Measurements from ENCODE around the gene JPH4. TPM values are rescaled to one million over a fixed set of nuclear protein-coding genes. Genes with fewer than 3 reads are reported as not detected.

JPH4 gene
- total and polyA plus RNA-seq, 8 donors, result 0.12 to 1.3 (median 0.41) TPM

DNA sequence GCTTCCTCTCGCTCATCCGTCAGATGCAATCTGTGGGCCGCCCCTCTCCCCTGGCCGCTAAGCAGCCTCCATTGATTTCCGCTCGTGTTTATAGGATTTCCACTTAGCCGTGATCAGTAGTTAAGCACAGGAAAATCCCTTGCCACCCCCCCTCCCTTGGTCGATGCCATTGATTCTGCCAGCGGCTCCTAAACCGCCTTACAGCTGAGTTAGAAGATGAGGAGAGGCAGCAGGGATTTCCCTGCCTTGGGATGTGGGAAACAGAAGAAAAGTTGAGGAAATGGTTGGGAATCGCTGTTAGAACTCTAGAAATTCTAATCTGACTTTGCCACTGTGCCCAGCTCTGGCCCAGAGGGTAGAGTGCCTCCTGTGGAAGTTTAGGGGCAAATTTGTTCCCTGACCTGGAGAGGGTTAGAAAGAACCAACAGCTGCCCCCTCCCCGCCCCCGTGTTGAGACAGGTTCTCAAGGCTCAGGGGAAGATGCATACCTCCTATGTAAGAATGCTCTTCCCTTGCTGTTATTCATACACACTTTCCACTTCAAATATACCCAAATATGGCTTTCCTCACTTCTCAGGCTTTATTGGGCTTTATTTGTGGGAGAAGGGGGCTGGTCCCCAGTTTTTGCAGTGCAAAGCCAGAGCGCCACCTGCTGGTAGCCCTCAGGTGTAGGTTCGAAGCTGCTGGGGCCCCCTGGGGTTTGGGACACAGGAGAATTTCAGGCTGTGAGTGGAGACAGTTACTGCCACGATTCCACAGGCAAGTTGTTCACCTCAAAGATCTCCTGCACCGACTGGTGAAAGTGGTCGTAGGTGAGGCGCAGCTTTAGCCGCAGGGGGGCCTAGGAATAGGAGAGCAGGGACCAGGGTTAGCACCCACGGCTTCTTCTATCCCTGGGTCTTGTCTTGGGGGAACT, 19.3 kb downstream of the JPH4 start:
- no peak for ATAC-seq
- TF ChIP-seq, protein P1, sequence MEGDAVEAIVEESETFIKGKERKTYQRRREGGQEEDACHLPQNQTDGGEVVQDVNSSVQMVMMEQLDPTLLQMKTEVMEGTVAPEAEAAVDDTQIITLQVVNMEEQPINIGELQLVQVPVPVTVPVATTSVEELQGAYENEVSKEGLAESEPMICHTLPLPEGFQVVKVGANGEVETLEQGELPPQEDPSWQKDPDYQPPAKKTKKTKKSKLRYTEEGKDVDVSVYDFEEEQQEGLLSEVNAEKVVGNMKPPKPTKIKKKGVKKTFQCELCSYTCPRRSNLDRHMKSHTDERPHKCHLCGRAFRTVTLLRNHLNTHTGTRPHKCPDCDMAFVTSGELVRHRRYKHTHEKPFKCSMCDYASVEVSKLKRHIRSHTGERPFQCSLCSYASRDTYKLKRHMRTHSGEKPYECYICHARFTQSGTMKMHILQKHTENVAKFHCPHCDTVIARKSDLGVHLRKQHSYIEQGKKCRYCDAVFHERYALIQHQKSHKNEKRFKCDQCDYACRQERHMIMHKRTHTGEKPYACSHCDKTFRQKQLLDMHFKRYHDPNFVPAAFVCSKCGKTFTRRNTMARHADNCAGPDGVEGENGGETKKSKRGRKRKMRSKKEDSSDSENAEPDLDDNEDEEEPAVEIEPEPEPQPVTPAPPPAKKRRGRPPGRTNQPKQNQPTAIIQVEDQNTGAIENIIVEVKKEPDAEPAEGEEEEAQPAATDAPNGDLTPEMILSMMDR (IDR thresholded peaks at IDR 0.05), result peak; percentile 59 to 82 (median 67)
- Histone ChIP-seq H3K27ac (no peak overlapping the region), H3K4me1 (peaks cover 0 to 8% (median 6%) of the 10 kb centered on the region in 3 donors), H3K36me3 (peaks cover 0 to 24% (median 7%) of the 10 kb centered on the region in 3 donors), H3K9me3 (no peaks in the 10 kb centered on the region), H3K27me3 (no peaks in the 10 kb centered on the region), H3K4me3 (no peak overlapping the region)
- peak in 4 of 6 donors; percentile 25 to 77 (median 54) for DNase-seq
- FAIRE-seq, result no peak
- intact Hi-C loops (cut with DNase I), result no loop called here
- 67 to 75% methylated on average over 21 of the region's 21 CpGs for WGBS, 2 donors

DNA sequence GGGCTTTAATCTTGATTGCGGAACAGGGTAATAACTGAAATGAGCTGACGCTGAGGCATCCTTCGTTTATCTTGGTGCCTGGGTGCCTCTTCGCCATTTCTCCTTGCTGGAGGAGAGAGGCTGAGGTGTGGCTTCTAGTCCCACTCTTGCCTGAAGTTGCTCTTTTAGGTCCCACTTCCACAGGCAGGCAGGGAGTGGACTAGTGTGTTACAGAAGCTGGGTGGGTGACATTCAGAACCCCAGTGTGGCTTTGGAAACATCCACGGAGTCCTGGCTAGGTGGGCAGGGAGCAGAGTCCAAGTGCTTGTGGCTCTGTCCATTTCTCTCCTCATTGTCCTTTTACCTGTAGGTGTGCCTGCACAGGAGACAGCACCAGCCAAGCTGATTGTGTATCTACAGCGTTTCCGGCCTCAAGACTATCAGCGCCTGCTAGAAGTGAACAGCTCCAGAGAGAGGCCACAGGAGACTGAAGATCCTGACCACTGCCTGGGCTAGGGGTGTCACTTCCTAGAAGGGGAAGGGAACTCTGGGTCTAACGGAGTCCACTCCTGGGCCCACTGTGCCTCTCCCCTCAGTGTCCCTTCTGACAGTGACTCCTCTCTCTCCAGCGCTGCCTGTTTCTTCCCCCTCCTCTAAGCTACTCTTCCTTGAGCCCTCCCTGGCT, 20.1 kb downstream of the JPH4 start:
- TF ChIP-seq, protein P1 (IDR thresholded peaks at IDR 0.05), result no peak
- Histone ChIP-seq H3K27ac (no peak overlapping the region), H3K4me3 (no peak overlapping the region), H3K36me3 (peaks cover 0 to 24% (median 7%) of the 10 kb centered on the region in 3 donors), H3K27me3 (no peaks in the 10 kb centered on the region), H3K9me3 (no peaks in the 10 kb centered on the region), H3K4me1 (peaks cover 0 to 8% (median 6%) of the 10 kb centered on the region in 3 donors)
- no peak for DNase-seq
- no peak for ATAC-seq
- intact Hi-C loops (cut with DNase I), result no loop called here
- no peak for FAIRE-seq
- 80 to 82% methylated on average over 10 of the region's 10 CpGs for WGBS, 2 donors

DNA sequence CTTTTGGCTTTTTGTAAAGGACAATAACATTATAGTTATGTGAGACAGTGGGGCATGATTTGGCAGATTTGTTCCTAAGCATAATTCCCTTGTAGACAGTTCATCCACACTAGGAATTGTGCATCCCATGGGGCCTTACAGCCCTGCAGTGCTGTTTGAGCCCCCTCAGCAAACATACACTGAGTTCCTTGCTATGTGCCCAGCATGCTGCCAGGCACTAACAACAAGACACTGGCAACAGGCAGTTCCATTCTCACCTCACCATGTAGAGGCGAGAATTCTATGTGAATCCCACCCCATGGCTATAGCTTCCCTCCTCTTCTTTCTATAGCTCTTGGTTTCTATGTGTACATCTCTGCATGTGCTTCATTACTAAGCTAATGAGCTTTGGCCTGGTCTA, 20.6 kb downstream of the JPH4 start:
- no peak for ATAC-seq
- no peak overlapping the region for H3K27ac ChIP-seq
- no peaks in the 10 kb centered on the region for H3K27me3 ChIP-seq
- peaks cover 0 to 24% (median 7%) of the 10 kb centered on the region in 3 donors for H3K36me3 ChIP-seq
- H3K9me3 ChIP-seq, result no peaks in the 10 kb centered on the region
- peaks cover 0 to 8% (median 6%) of the 10 kb centered on the region in 3 donors for H3K4me1 ChIP-seq
- H3K4me3 ChIP-seq, result no peak overlapping the region
- WGBS, 2 donors, result 91 to 96% methylated on average over 1 of the region's 1 CpG
- TF ChIP-seq, protein P1 (IDR thresholded peaks at IDR 0.05), result no peak
- FAIRE-seq, result no peak
- no peak for DNase-seq
- intact Hi-C loops (cut with DNase I), result no loop called here

DNA sequence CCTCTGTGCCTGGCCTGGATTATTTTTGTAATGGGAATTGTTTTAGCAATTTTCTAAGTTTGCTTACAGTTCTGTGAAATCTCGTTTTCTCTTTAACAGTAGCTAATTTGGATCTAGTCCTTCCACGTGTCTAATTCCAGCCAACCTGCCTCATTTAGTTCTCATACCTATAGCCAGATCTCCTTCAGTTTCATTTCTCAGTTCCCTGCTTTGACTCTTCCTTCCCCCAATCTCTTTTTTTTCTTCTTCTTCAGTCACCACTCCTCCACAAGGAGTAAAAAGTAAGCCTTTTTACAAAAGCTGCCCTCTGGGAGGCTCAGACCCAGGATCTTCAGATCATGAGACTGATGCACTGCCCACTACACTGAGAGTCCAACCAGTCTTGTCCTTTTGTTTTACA, 21.1 kb downstream of the JPH4 start:
- Histone ChIP-seq H3K27me3 (no peaks in the 10 kb centered on the region), H3K4me1 (peaks cover 0 to 8% (median 6%) of the 10 kb centered on the region in 3 donors), H3K27ac (no peak overlapping the region), H3K9me3 (no peaks in the 10 kb centered on the region), H3K4me3 (peak overlapping the region in 1 of 4 donors; percentile 92), H3K36me3 (peaks cover 0 to 24% (median 7%) of the 10 kb centered on the region in 3 donors)
- DNase-seq, result no peak
- FAIRE-seq, result no peak
- TF ChIP-seq, protein P1 (IDR thresholded peaks at IDR 0.05), result no peak
- no peak for ATAC-seq
- 15 to 25% methylated on average over 2 of the region's 2 CpGs for WGBS, 2 donors
- intact Hi-C loops (cut with DNase I), result no loop called here

All from pancreas (tissue), 10 donors.